Tibial nerve (tissue), 4 donors: ENCODE data around the gene APRT. TPM values are rescaled to one million over a fixed set of nuclear protein-coding genes. Genes with fewer than 3 reads are reported as not detected.
A peak's percentile ranks its signal among the peaks of the same experiment; 100 is the strongest.

ENCODE experiments used
- DNase-seq, 2 donors: peaks; one replicate each; pipeline ENCODE4 v3.0.0-alpha.2; 2019; ENCODE audit warnings: low spot score in 2 of 2
- H3K27ac ChIP-seq, 4 donors: fragments of 200-600 bp; sonication (generic) in 3 of 4; one replicate each; pipeline ENCODE4 v1.5.1; 2017 to 2019; ENCODE audit warnings: mild to moderate bottlenecking in 1 of 4
- H3K27me3 ChIP-seq, 2 donors: fragments of 200-600 bp; sonication (generic) in 1 of 2; one replicate each; pipeline versions ENCODE4 v1.5.1 to v1.6.0; 2017 to 2019
- H3K36me3 ChIP-seq, 3 donors: fragments of 200-600 bp; sonication (generic); one replicate each; pipeline ENCODE4 v1.5.1; 2018 to 2019
- H3K4me1 ChIP-seq, 4 donors: fragments of 200-600 bp; sonication (generic) in 3 of 4; one replicate each; pipeline ENCODE4 v1.5.1; 2017 to 2019
- H3K4me3 ChIP-seq, 4 donors: fragments of 200-600 bp; sonication (generic) in 3 of 4; one replicate each; pipeline ENCODE4 v1.5.1; 2017 to 2019; ENCODE audit warnings: mild to moderate bottlenecking in 1 of 4, moderate library complexity in 1 of 4
- H3K9me3 ChIP-seq, 4 donors: fragments of 200-600 bp; sonication (generic) in 3 of 4; one replicate each; pipeline ENCODE4 v1.5.1; 2017 to 2019
- CTCF ChIP-seq, 5 experiments: fragments of 200-600 bp in 3 of 5; fragments of 450-650 bp in 2 of 5; sonication (generic) in 3 of 5; IDR thresholded peaks; one replicate each; pipeline ENCODE4 v1.5.1; 2016 to 2019; ENCODE audit warnings: antibody characterized with exemption in 5 of 5, mild to moderate bottlenecking in 3 of 5, moderate library complexity in 2 of 5
- EP300 ChIP-seq, 2 donors: sonication (generic); formaldehyde crosslinking; IDR thresholded peaks; one replicate each; pipeline ENCODE4 v1.6.1; 2017; ENCODE audit warnings: antibody characterized with exemption in 2 of 2, mild to moderate bottlenecking in 1 of 2
- POLR2A ChIP-seq, 2 donors: fragments of 450-650 bp; IDR thresholded peaks; one replicate each; pipeline ENCODE4 v1.6.1; 2017; ENCODE audit warnings: antibody characterized with exemption in 2 of 2, mild to moderate bottlenecking in 2 of 2, moderate library complexity in 2 of 2
- WGBS, 2 donors: methylation state at CpG; one replicate each; pipeline ENCODE4 v1.1.5; 2018; 5-methylcytosine and 5-hydroxymethylcytosine counted together
- total RNA-seq, 4 donors: library from RNA; depleted of rRNA; stranded (reverse); fragments of >200 nt; gene quantifications; one replicate each; pipeline ENCODE4 v1.1.0, GENCODE V29; 2016

The APRT gene
- total RNA-seq, 4 donors from 2014 or later = 83.4 to 157 (median 106) TPM

- TF ChIP-seq POLR2A (IDR thresholded peaks at IDR 0.05) (no peak), CTCF (IDR thresholded peaks at IDR 0.05) (no peak), EP300 (IDR thresholded peaks at IDR 0.05) (no peak)
- H3K9me3 ChIP-seq = no peaks in the 10 kb centered on the region
- no peak overlapping the region for H3K27ac ChIP-seq
- H3K36me3 ChIP-seq = peaks cover 0 to 33% (median 0%) of the 10 kb centered on the region in 3 donors
- no peaks in the 10 kb centered on the region for H3K27me3 ChIP-seq
- peaks cover 0 to 35% (median 26%) of the 10 kb centered on the region in 4 donors for H3K4me1 ChIP-seq
- no peak for DNase-seq
- WGBS, 2 donors = 78 to 89% methylated on average over 13 of the region's 13 CpGs
- H3K4me3 ChIP-seq = no peak overlapping the region
These were observed 2.4 kb upstream of the APRT start for GRCh38 chr16:88814144-88814502.

- peaks cover 0 to 35% (median 26%) of the 10 kb centered on the region in 4 donors for H3K4me1 ChIP-seq
- 59 to 60% methylated on average over 26 of the region's 26 CpGs for WGBS, 2 donors
- peaks cover 0 to 33% (median 0%) of the 10 kb centered on the region in 3 donors for H3K36me3 ChIP-seq
- DNase-seq = no peak
- TF ChIP-seq POLR2A (IDR thresholded peaks at IDR 0.05) (no peak), CTCF (IDR thresholded peaks at IDR 0.05) (no peak), EP300 (IDR thresholded peaks at IDR 0.05) (no peak)
- H3K27me3 ChIP-seq = no peaks in the 10 kb centered on the region
- peak overlapping the region in 1 of 4 donors; percentile 79 for H3K4me3 ChIP-seq
- H3K9me3 ChIP-seq = no peaks in the 10 kb centered on the region
- peak overlapping the region in 3 of 4 donors; percentile 91 to 95 (median 95) for H3K27ac ChIP-seq
These were observed 1.8 kb upstream of the APRT start for GRCh38 chr16:88813269-88814143.

GRCh38 chr16:88812513-88813268 lies 963 bp upstream of the APRT start:
- Histone ChIP-seq H3K36me3 (peaks cover 0 to 37% (median 0%) of the 10 kb centered on the region in 3 donors), H3K4me1 (peaks cover 0 to 35% (median 26%) of the 10 kb centered on the region in 4 donors), H3K27me3 (no peaks in the 10 kb centered on the region), H3K27ac (peak overlapping the region; percentile 84 to 95 (median 93)), H3K4me3 (peak overlapping the region; percentile 76 to 86 (median 81)), H3K9me3 (no peaks in the 10 kb centered on the region)
- DNase-seq = peak; percentile 43 to 52
- WGBS, 2 donors = 47 to 60% methylated on average over 32 to 36 of the region's 37 CpGs
- TF ChIP-seq EP300 (IDR thresholded peaks at IDR 0.05) (no peak), POLR2A (IDR thresholded peaks at IDR 0.05) (no peak), CTCF (IDR thresholded peaks at IDR 0.05) (no peak)

GRCh38 chr16:88810912-88811768 lies 588 bp downstream of the APRT start:
- peak; percentile 64 to 70 for DNase-seq
- H3K4me1 ChIP-seq = peaks cover 0 to 35% (median 26%) of the 10 kb centered on the region in 4 donors
- no peaks in the 10 kb centered on the region for H3K9me3 ChIP-seq
- WGBS, 2 donors = 1% methylated on average over 37 to 54 of the region's 65 CpGs
- H3K27ac ChIP-seq = peak overlapping the region; percentile 84 to 95 (median 93)
- TF ChIP-seq POLR2A (IDR thresholded peaks at IDR 0.05) (peak; percentile 45 to 91), CTCF (IDR thresholded peaks at IDR 0.05) (no peak), EP300 (IDR thresholded peaks at IDR 0.05) (peak; percentile 20 to 99)
- H3K4me3 ChIP-seq = peak overlapping the region; percentile 76 to 86 (median 81)
- H3K27me3 ChIP-seq = no peaks in the 10 kb centered on the region
- H3K36me3 ChIP-seq = peaks cover 0 to 34% (median 0%) of the 10 kb centered on the region in 3 donors
